Endodermal cell (in vitro differentiated cells): Measurements from ENCODE around the gene GJB6. TPM values are rescaled to one million over a fixed set of nuclear protein-coding genes. Genes with fewer than 3 reads are reported as not detected.

Experiments
- DNase-seq: peaks from one replicate; pipeline ENCODE4 v3.0.0-alpha.2; 2017
- H3K27ac ChIP-seq: 2 replicates; pipeline ENCODE4 v1.5.1; 2013; ENCODE audit warnings: mild to moderate bottlenecking, low read depth, low read length, moderate library complexity
- H3K27me3 ChIP-seq: 2 replicates; pipeline ENCODE4 v1.6.1; 2013; ENCODE audit warnings: mild to moderate bottlenecking, low read length, moderate library complexity; ENCODE audit not compliant: insufficient read depth, control insufficient read depth, poor library complexity, severe bottlenecking
- H3K36me3 ChIP-seq: 2 replicates; pipeline ENCODE4 v1.7.0; 2013; ENCODE audit warnings: mild to moderate bottlenecking, low read length, moderate library complexity; ENCODE audit not compliant: control insufficient read depth, insufficient read depth
- H3K4me1 ChIP-seq: one replicate; pipeline ENCODE4 v1.7.0; 2013; ENCODE audit warnings: low read length; ENCODE audit not compliant: control insufficient read depth, insufficient read depth
- H3K4me3 ChIP-seq: 2 replicates; pipeline ENCODE4 v1.5.1; 2013; ENCODE audit warnings: mild to moderate bottlenecking, low read length, moderate library complexity
- H3K9ac ChIP-seq: 2 replicates; pipeline ENCODE4 v1.6.1; 2013; ENCODE audit warnings: mild to moderate bottlenecking, low read length, moderate library complexity; ENCODE audit not compliant: poor library complexity, severe bottlenecking; ENCODE audit errors: extremely low read depth
- H3K9me3 ChIP-seq: 2 replicates; pipeline ENCODE4 v1.6.1; 2013; ENCODE audit warnings: mild to moderate bottlenecking, low read length, moderate library complexity; ENCODE audit not compliant: control insufficient read depth
- H3K27ac Mint-ChIP-seq: 2 replicates; pipeline ENCODE4 v1.8.0; 2020; ENCODE audit warnings: mixed read lengths
- H3K27me3 Mint-ChIP-seq: 2 replicates; pipeline ENCODE4 v1.8.0; 2021; ENCODE audit warnings: mild to moderate bottlenecking, mixed read lengths; ENCODE audit not compliant: insufficient read depth
- H3K36me3 Mint-ChIP-seq: 2 replicates; pipeline ENCODE4 v1.8.0; 2020; ENCODE audit warnings: low read depth, mixed read lengths
- H3K4me1 Mint-ChIP-seq: 2 replicates; pipeline ENCODE4 v1.8.0; 2020; ENCODE audit warnings: mixed read lengths
- H3K4me3 Mint-ChIP-seq: 2 replicates; pipeline ENCODE4 v1.8.0; 2020; ENCODE audit warnings: mild to moderate bottlenecking, moderate library complexity, mixed read lengths
- H3K9me3 Mint-ChIP-seq: 2 replicates; pipeline ENCODE4 v1.8.0; 2020; ENCODE audit warnings: mild to moderate bottlenecking, mixed read lengths
- whole genome bisulfite sequencing, 2 experiments: methylation state at CpG; one replicate each; pipeline versions ENCODE4 v1.1.5 to v1.1.7; 2013; ENCODE audit warnings: missing lambda C conversion rate in 2 of 2, mixed read lengths in 1 of 2; ENCODE audit not compliant: insufficient coverage in 1 of 2, insufficient read length in 1 of 2; 5-methylcytosine and 5-hydroxymethylcytosine counted together
- total RNA-seq, 2 donors: library from RNA; stranded (reverse); fragmentation: NEBNext Ultra II Directional in 1 of 2; extraction: Animal tissue kit (Norgen Biotek cat#: 25700) in 1 of 2; gene quantifications; 2 replicates in 1 of 2; 3 replicates in 1 of 2; pipeline ENCODE4 v1.2.1, GENCODE V29; 2021
- TF ChIP-seq, protein P1 (sequence below): fragments of 200-600 bp; sonication (generic); conservative IDR thresholded peaks from 2 replicates; pipeline ENCODE4 v1.5.0; 2021; ENCODE audit warnings: antibody characterized with exemption, mild to moderate bottlenecking

GJB6 gene
- total RNA-seq, 2 donors from 2014 or later = not detected

DNA sequence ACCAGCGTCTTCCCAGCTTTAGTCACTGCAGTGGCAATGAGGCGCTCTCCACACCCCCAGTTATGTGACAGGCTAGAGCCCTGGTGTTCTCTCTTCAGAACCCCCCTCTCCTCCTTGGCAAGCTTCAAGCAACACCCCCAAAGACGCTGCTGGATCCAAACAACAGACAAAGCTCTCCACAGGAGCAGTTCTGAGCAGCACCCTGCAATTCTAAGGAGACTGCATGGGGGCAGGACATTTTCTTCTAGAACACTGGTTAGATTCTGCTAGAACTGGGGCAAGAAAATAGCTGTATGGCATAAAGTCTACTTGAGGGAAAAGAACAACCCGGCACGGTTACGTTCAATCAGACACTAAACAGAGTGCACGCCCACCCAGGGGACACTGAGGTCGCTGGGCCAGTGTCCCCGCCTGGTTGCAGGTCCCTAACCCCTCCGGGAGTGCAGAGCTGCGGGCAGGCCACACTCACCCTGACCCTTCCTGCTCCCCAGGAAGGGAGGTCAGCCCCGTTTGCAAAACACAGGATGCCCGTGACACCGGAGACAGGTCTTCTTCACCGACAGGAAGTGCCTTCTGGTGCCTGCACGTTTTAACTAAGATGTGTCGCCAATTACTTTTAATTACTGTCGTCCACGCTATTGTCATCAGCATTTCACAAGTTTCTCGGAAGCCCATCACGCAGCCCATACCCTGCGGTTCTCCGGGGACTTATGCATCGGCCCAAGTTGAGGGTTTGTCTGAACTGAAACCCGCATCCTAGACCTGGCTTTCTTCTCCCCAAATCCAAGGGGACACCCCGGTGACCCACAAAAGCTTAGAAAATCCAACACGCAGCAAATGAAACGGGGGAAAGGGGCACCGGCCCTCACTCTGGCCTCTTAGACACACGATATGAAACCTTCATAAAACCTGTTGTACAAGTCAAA, 943 bp downstream of the GJB6 start:
- Mint-ChIP-seq H3K36me3 (no peaks in the 10 kb centered on the region), H3K4me1 (peaks cover 8% of the 10 kb centered on the region), H3K27ac (no peak overlapping the region), H3K27me3 (peaks cover 75% of the 10 kb centered on the region), H3K9me3 (no peaks in the 10 kb centered on the region), H3K4me3 (peak overlapping the region; percentile 54)
- TF ChIP-seq, protein P1, sequence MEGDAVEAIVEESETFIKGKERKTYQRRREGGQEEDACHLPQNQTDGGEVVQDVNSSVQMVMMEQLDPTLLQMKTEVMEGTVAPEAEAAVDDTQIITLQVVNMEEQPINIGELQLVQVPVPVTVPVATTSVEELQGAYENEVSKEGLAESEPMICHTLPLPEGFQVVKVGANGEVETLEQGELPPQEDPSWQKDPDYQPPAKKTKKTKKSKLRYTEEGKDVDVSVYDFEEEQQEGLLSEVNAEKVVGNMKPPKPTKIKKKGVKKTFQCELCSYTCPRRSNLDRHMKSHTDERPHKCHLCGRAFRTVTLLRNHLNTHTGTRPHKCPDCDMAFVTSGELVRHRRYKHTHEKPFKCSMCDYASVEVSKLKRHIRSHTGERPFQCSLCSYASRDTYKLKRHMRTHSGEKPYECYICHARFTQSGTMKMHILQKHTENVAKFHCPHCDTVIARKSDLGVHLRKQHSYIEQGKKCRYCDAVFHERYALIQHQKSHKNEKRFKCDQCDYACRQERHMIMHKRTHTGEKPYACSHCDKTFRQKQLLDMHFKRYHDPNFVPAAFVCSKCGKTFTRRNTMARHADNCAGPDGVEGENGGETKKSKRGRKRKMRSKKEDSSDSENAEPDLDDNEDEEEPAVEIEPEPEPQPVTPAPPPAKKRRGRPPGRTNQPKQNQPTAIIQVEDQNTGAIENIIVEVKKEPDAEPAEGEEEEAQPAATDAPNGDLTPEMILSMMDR = no peak
- peak; percentile 66 for DNase-seq
- Histone ChIP-seq H3K9me3 (no peaks in the 10 kb centered on the region), H3K27me3 (peaks cover 57% of the 10 kb centered on the region), H3K4me1 (no peaks in the 10 kb centered on the region), H3K4me3 (peak overlapping the region; percentile 64), H3K9ac (no peak overlapping the region), H3K36me3 (no peaks in the 10 kb centered on the region), H3K27ac (no peak overlapping the region)
- WGBS, 2 experiments = 18 to 20% methylated on average over 19 to 30 of the region's 30 CpGs

GRCh38 chr13:20227730-20228129, 4.4 kb downstream of the GJB6 start:
- Histone ChIP-seq H3K4me3 (no peak overlapping the region), H3K9ac (no peak overlapping the region), H3K4me1 (no peaks in the 10 kb centered on the region), H3K9me3 (no peaks in the 10 kb centered on the region), H3K27me3 (peaks cover 32% of the 10 kb centered on the region), H3K36me3 (no peaks in the 10 kb centered on the region), H3K27ac (no peak overlapping the region)
- 71 to 100% methylated on average over 2 to 5 of the region's 6 CpGs for WGBS, 2 experiments
- peaks cover 52% of the 10 kb centered on the region for H3K27me3 Mint-ChIP-seq
- H3K9me3 Mint-ChIP-seq = no peaks in the 10 kb centered on the region
- H3K4me3 Mint-ChIP-seq = no peak overlapping the region
- H3K36me3 Mint-ChIP-seq = no peaks in the 10 kb centered on the region
- no peak for DNase-seq
- H3K27ac Mint-ChIP-seq = no peak overlapping the region
- H3K4me1 Mint-ChIP-seq = peaks cover 8% of the 10 kb centered on the region
- TF ChIP-seq, protein P1 = no peak

DNA sequence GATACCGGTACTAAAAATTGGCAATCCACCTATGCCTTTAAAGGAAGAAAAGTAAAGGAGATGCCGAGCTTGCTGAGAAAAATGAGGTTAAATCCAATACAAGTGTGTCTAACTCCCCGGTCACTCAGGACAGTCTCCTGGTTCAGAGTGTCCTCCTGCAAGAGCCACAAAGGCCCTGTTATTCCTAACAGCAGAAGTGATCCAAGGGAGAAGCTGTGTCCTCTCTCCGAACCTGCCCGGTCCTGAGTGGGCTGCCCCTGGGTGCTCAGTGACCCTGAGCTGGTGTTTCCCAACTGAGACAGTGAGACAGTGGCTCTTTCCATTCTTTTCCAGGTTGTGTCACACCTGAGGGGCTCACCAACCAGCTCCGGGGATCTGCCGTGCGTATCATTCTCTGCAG, 4.8 kb downstream of the GJB6 start:
- H3K27me3 Mint-ChIP-seq = peaks cover 49% of the 10 kb centered on the region
- no peak for DNase-seq
- Histone ChIP-seq H3K27ac (no peak overlapping the region), H3K9me3 (no peaks in the 10 kb centered on the region), H3K27me3 (peaks cover 28% of the 10 kb centered on the region), H3K9ac (no peak overlapping the region), H3K4me3 (no peak overlapping the region), H3K36me3 (no peaks in the 10 kb centered on the region), H3K4me1 (no peaks in the 10 kb centered on the region)
- H3K4me3 Mint-ChIP-seq = no peak overlapping the region
- TF ChIP-seq, protein P1 = no peak
- no peak overlapping the region for H3K27ac Mint-ChIP-seq
- no peaks in the 10 kb centered on the region for H3K36me3 Mint-ChIP-seq
- WGBS, 2 experiments = 92 to 99% methylated on average over 6 to 8 of the region's 8 CpGs
- H3K4me1 Mint-ChIP-seq = peaks cover 8% of the 10 kb centered on the region
- no peaks in the 10 kb centered on the region for H3K9me3 Mint-ChIP-seq
